ENCODE measurements around the gene SAFB.

- no peak for TF ChIP-seq POLR2A (IDR thresholded peaks at IDR 0.05)
- TF ChIP-seq, protein P1, sequence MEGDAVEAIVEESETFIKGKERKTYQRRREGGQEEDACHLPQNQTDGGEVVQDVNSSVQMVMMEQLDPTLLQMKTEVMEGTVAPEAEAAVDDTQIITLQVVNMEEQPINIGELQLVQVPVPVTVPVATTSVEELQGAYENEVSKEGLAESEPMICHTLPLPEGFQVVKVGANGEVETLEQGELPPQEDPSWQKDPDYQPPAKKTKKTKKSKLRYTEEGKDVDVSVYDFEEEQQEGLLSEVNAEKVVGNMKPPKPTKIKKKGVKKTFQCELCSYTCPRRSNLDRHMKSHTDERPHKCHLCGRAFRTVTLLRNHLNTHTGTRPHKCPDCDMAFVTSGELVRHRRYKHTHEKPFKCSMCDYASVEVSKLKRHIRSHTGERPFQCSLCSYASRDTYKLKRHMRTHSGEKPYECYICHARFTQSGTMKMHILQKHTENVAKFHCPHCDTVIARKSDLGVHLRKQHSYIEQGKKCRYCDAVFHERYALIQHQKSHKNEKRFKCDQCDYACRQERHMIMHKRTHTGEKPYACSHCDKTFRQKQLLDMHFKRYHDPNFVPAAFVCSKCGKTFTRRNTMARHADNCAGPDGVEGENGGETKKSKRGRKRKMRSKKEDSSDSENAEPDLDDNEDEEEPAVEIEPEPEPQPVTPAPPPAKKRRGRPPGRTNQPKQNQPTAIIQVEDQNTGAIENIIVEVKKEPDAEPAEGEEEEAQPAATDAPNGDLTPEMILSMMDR (IDR thresholded peaks at IDR 0.05) = no peak
Measured at GRCh38 chr19:5697022-5697889, 74.4 kb downstream of the SAFB start.

Measured in body of pancreas (tissue), 4 donors.